HepG2 (cell line): ENCODE results near the gene MTMR10. TPM values are rescaled to one million over a fixed set of nuclear protein-coding genes. Genes with fewer than 3 reads are reported as not detected.

Source experiments
- KDM1A ChIP-seq: IDR thresholded peaks from 2 replicates; pipeline ENCODE4 v1.6.1; 2016; ENCODE audit warnings: missing compliant biosample characterization
- NFAT5 ChIP-seq: sonication (generic); formaldehyde crosslinking; IDR thresholded peaks from 2 replicates; pipeline ENCODE4 v1.4.0; 2020; ENCODE audit warnings: missing genetic modification reagents
- SNAPC2 ChIP-seq: sonication (generic); formaldehyde crosslinking; IDR thresholded peaks from 2 replicates; pipeline ENCODE4 v1.8.1; 2022; ENCODE audit warnings: mild to moderate bottlenecking, missing genetic modification reagents
- ZBTB39 ChIP-seq: sonication (generic); formaldehyde crosslinking; IDR thresholded peaks from 2 replicates; pipeline ENCODE4 v1.5.0; 2020; ENCODE audit warnings: missing genetic modification reagents
- ZFP82 ChIP-seq: sonication (generic); formaldehyde crosslinking; IDR thresholded peaks from 2 replicates; pipeline ENCODE4 v1.5.1; 2020; ENCODE audit warnings: mild to moderate bottlenecking, missing genetic modification reagents, borderline replicate concordance
- ZNF770 ChIP-seq: sonication (generic); formaldehyde crosslinking; IDR thresholded peaks from 2 replicates; pipeline ENCODE4 v1.5.0; 2020; ENCODE audit warnings: mild to moderate bottlenecking, missing genetic modification reagents
- polyA plus RNA-seq, 8 experiments: library from polyadenylated mRNA; depleted of rRNA in 3 of 8; stranded (reverse) in 7 of 8; unstranded in 1 of 8; fragments of >200 nt; fragmentation: Illumina TruSeq in 4 of 8; extraction: Trizol in 4 of 8; gene quantifications; 2 replicates each; pipeline versions ENCODE4 v1.2.1 to v1.2.3, GENCODE V29; 2011 to 2016; ENCODE audit warnings: low read depth in 4 of 8, missing spikeins in 1 of 8, mixed read lengths in 1 of 8; ENCODE audit not compliant: insufficient read depth in 1 of 8
- total RNA-seq, 5 experiments: library from RNA; depleted of rRNA; stranded (reverse); fragments of >200 nt; fragmentation: Illumina TruSeq; extraction: Trizol; gene quantifications; 2 replicates each; pipeline ENCODE4 v1.2.3, GENCODE V29; 2016; ENCODE audit warnings: low read depth in 1 of 5

Gene MTMR10
- total and polyA plus RNA-seq, 2 of the 13 experiments (the other 11 are each of a cell fraction or from before 2014, with no cell fraction given), result 10.2 to 17.4 TPM

GRCh38 chr15:30984542-30984941 lies 6.9 kb downstream of the MTMR10 start (continued):
- TF ChIP-seq NFAT5 (CRISPR knock-in tag), result no peak
- TF ChIP-seq ZBTB39 (CRISPR knock-in tag), result no peak
- TF ChIP-seq KDM1A (CRISPR knock-in tag), result no peak
- no peak for TF ChIP-seq ZNF770 (CRISPR knock-in tag)
- no peak for TF ChIP-seq SNAPC2 (CRISPR knock-in tag)
- no peak for TF ChIP-seq ZFP82 (CRISPR knock-in tag)
